Nucleus accumbens (tissue), 56 donors: Measurements from ENCODE around the gene ZBTB18.
"Not testable (repeated sequence)": the region's sequence is repeated elsewhere in the genome, so short reads cannot be mapped to it uniquely, and the experiment has no call there.

Source experiments
- DNase-seq, 56 donors: peaks; one replicate each; lab custom pipeline; 2025; lab: John Stamatoyannopoulos, UW

Gene ZBTB18

GRCh38 chr1:244037252-244037651, 13.8 kb upstream of the ZBTB18 start:
- DNase-seq = no peak

GRCh38 chr1:244041466-244042120, 9.5 kb upstream of the ZBTB18 start:
- DNase-seq = no peak

- no peak for DNase-seq
Measured at GRCh38 chr1:244042293-244042692, 8.8 kb upstream of the ZBTB18 start.

- no peak for DNase-seq
Measured at GRCh38 chr1:244044423-244044822, 6.7 kb upstream of the ZBTB18 start.

- not testable (repeated sequence) for DNase-seq
Measured at GRCh38 chr1:244046254-244046653, 4.8 kb upstream of the ZBTB18 start.

- DNase-seq = peak in 2 of 56 donors; percentile 2 to 52
Measured at GRCh38 chr1:244046907-244047611, 4.0 kb upstream of the ZBTB18 start.

- DNase-seq = peak in 42 of 56 donors; percentile 46 to 87 (median 77)
Measured at GRCh38 chr1:244047621-244048255, 3.3 kb upstream of the ZBTB18 start.

GRCh38 chr1:244048256-244049161, 2.6 kb upstream of the ZBTB18 start:
- DNase-seq = peak; percentile 53 to 100 (median 98)

GRCh38 chr1:244049162-244050013, 1.7 kb upstream of the ZBTB18 start:
- peak in 47 of 56 donors; percentile 30 to 86 (median 61) for DNase-seq

- peak in 9 of 56 donors; percentile 19 to 52 (median 44) for DNase-seq
Measured at GRCh38 chr1:244050014-244050834, 859 bp upstream of the ZBTB18 start.

- DNase-seq = no peak
Measured at GRCh38 chr1:244052016-244052727, 1.1 kb downstream of the ZBTB18 start.

- no peak for DNase-seq
Measured at GRCh38 chr1:244052728-244053312, 1.7 kb downstream of the ZBTB18 start.

- peak in 41 of 56 donors; percentile 16 to 78 (median 57) for DNase-seq
Measured at GRCh38 chr1:244053831-244054230, 2.7 kb downstream of the ZBTB18 start.

GRCh38 chr1:244054247-244054923, 3.3 kb downstream of the ZBTB18 start:
- peak in 17 of 56 donors; percentile 15 to 78 (median 51) for DNase-seq

GRCh38 chr1:244054924-244055263, 3.8 kb downstream of the ZBTB18 start:
- DNase-seq = peak in 1 of 56 donors; percentile 23

GRCh38 chr1:244056577-244056976, 5.5 kb downstream of the ZBTB18 start:
- no peak for DNase-seq
